OCI-LY7 (cell line): ENCODE data around the gene EFCAB5. TPM values are rescaled to one million over a fixed set of nuclear protein-coding genes. Genes with fewer than 3 reads are reported as not detected.
"Not testable (repeated sequence)": the region's sequence is repeated elsewhere in the genome, so short reads cannot be mapped to it uniquely, and the experiment has no call there.

Experiments
- BruUV-seq: library from RNA; stranded (reverse); fragments of 400-500 nt; replicated peaks from 2 replicates; lab custom pipeline; 2021; lab: Mats Ljungman, UMichigan
- CTCF ChIA-PET: fragments of 300-600 bp; sonication (Branson Sonifier 250); formaldehyde crosslinking; loops from one replicate; lab custom pipeline; 2022; ENCODE audit warnings: antibody characterized with exemption; ENCODE audit not compliant: unreplicated experiment; lab: Charles Lee
- POLR2A ChIA-PET: fragments of 300-600 bp; sonication (Branson Sonifier 250); formaldehyde crosslinking; loops from one replicate; lab custom pipeline; 2022; ENCODE audit warnings: antibody characterized with exemption; lab: Charles Lee
- DNase-seq: peaks from one replicate; pipeline ENCODE4 v3.0.0-alpha.2; 2015; ENCODE audit warnings: low spot score
- H2AFZ ChIP-seq: fragments of 200-600 bp; sonication (generic), shearing (Covaris generic); 2 replicates; pipeline ENCODE4 v1.6.1; 2014; ENCODE audit warnings: mild to moderate bottlenecking, antibody characterized with exemption, low read length, moderate library complexity
- H3K27ac ChIP-seq: fragments of 200-600 bp; sonication (generic); 2 replicates; pipeline ENCODE4 v1.5.1; 2014; ENCODE audit warnings: mixed run types, low read depth, mild to moderate bottlenecking, moderate library complexity, low read length, inconsistent platforms; ENCODE audit not compliant: poor library complexity, severe bottlenecking
- H3K36me3 ChIP-seq: fragments of 200-600 bp; sonication (generic); 2 replicates; pipeline ENCODE4 v1.6.1; 2014; ENCODE audit warnings: mild to moderate bottlenecking, antibody characterized with exemption, low read length, moderate library complexity, mixed read lengths; ENCODE audit not compliant: insufficient read depth
- H3K4me1 ChIP-seq: fragments of 200-600 bp; sonication (generic); 2 replicates; pipeline ENCODE4 v1.5.1; 2014; ENCODE audit warnings: mild to moderate bottlenecking, low read length; ENCODE audit not compliant: insufficient read depth, poor library complexity, severe bottlenecking
- H3K4me2 ChIP-seq: fragments of 200-600 bp; sonication (generic); 2 replicates; pipeline ENCODE4 v1.6.1; 2014; ENCODE audit warnings: mild to moderate bottlenecking, low read length
- H3K4me3 ChIP-seq: fragments of 200-600 bp; sonication (generic); 2 replicates; pipeline ENCODE4 v1.5.1; 2014; ENCODE audit warnings: mild to moderate bottlenecking, low read depth, low read length; ENCODE audit not compliant: poor library complexity, severe bottlenecking
- H3K79me2 ChIP-seq: fragments of 200-600 bp; sonication (generic); 2 replicates; pipeline ENCODE4 v1.6.1; 2016; ENCODE audit warnings: low read depth, mild to moderate bottlenecking, low read length, moderate library complexity, mixed read lengths; ENCODE audit not compliant: insufficient read depth
- H3K9me2 ChIP-seq: fragments of 200-600 bp; sonication (generic); 2 replicates; pipeline ENCODE4 v1.6.1; 2016; ENCODE audit warnings: mild to moderate bottlenecking, low read length, mixed read lengths; ENCODE audit not compliant: insufficient read depth
- H3K9me3 ChIP-seq: fragments of 200-600 bp; sonication (generic); 2 replicates; pipeline ENCODE4 v1.6.1; 2014; ENCODE audit warnings: mild to moderate bottlenecking, mixed run types, low read length, mixed read lengths
- H4K20me1 ChIP-seq: fragments of 200-600 bp; sonication (generic); 2 replicates; pipeline ENCODE4 v1.6.1; 2014; ENCODE audit warnings: mild to moderate bottlenecking, antibody characterized with exemption, low read length, moderate library complexity, mixed read lengths; ENCODE audit not compliant: insufficient read depth
- EZH2phosphoT487 ChIP-seq: fragments of 200-600 bp; sonication (generic); IDR thresholded peaks from 2 replicates; pipeline ENCODE4 v1.6.1; 2018; ENCODE audit warnings: low read depth, borderline replicate concordance, mild to moderate bottlenecking, mixed run types, antibody characterized with exemption, low read length, moderate library complexity, mixed read lengths
- intact Hi-C: fragments of 100-400 bp; cut with micrococcal nuclease; formaldehyde crosslinking; loops from one replicate; pipeline ENCODE4 v1.10.0; 2022; ENCODE audit not compliant: unreplicated experiment
- total RNA-seq, 2 experiments: library from RNA; depleted of rRNA in 1 of 2; stranded (reverse); fragments of >200 nt in 1 of 2; shearing (Covaris generic) in 1 of 2; gene quantifications; 2 replicates each; pipeline ENCODE4 v1.2.3, GENCODE V29; 2014 to 2022
- TF ChIP-seq, protein P1 (sequence below): fragments of 200-600 bp; sonication (generic); conservative IDR thresholded peaks from 2 replicates; pipeline ENCODE4 v1.5.1; 2014; ENCODE audit warnings: mild to moderate bottlenecking, antibody characterized with exemption, low read length, moderate library complexity, mixed read lengths

The EFCAB5 gene
- total RNA-seq, 2 experiments from 2014 or later = 1.9 to 2.2 TPM

DNA sequence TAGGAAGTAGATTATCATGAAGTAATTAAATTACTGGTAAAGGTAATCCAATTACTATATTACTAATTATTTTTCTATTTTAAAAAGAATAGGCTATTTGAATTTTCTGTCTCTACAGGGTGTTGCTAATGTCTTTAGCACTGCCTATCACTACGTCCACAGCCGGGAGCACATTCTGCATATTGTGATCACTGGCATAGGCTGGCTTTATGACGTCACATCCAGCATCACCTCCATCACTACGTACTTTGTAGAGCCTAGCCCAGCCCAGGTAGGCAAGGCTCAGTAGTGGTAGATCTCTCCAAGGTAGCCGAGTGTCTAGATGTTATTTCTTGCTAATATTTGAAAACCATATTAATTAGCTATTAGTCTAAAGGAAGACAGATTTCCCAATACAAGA, 141.3 kb downstream of the EFCAB5 start:
- Histone ChIP-seq H3K4me3 (no peak overlapping the region), H2AFZ (no peak overlapping the region), H3K9me2 (no peaks in the 10 kb centered on the region), H3K27ac (no peak overlapping the region), H3K36me3 (no peaks in the 10 kb centered on the region), H3K4me2 (no peak overlapping the region), H3K9me3 (no peaks in the 10 kb centered on the region), H3K79me2 (no peaks in the 10 kb centered on the region), H3K4me1 (no peaks in the 10 kb centered on the region), H4K20me1 (no peaks in the 10 kb centered on the region)
- no TSS peak for BruUV-seq
- TF ChIP-seq, protein P1, sequence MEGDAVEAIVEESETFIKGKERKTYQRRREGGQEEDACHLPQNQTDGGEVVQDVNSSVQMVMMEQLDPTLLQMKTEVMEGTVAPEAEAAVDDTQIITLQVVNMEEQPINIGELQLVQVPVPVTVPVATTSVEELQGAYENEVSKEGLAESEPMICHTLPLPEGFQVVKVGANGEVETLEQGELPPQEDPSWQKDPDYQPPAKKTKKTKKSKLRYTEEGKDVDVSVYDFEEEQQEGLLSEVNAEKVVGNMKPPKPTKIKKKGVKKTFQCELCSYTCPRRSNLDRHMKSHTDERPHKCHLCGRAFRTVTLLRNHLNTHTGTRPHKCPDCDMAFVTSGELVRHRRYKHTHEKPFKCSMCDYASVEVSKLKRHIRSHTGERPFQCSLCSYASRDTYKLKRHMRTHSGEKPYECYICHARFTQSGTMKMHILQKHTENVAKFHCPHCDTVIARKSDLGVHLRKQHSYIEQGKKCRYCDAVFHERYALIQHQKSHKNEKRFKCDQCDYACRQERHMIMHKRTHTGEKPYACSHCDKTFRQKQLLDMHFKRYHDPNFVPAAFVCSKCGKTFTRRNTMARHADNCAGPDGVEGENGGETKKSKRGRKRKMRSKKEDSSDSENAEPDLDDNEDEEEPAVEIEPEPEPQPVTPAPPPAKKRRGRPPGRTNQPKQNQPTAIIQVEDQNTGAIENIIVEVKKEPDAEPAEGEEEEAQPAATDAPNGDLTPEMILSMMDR = no peak
- ChIA-PET POLR2A (interaction anchor here (0.6 kb wide), 1 partner anchor 141 kb away, joined by 3 read pairs; no protein-coding TSS in a partner anchor), CTCF (no interaction called here)
- intact Hi-C loops = no loop called here
- DNase-seq = no peak

DNA sequence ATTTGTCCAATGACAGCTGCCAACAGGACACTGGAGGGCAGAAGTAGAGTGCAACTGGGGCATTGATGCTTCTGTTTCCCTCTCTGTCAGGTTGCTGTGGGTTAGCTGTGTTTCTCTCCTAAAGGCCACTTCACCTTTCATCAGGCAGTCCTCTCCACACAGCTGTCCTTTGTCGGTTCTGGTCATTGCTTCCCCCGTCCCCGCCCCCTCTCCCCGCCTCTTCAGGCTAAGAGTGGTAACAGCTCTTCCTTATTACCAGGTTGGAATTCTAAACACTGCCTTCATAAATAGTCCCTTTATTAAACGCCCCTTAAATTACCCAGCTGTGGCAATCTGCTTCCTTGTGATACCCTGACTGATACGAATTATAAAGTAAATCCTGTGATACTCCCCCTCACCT, 143.4 kb downstream of the EFCAB5 start:
- ChIA-PET POLR2A (interaction anchor here (0.6 to 0.7 kb wide), 3 partner anchors 9 to 705 kb away, joined by 3 read pairs; no protein-coding TSS in a partner anchor), CTCF (interaction anchor here (0.6 kb wide), 1 partner anchor 134 kb away, joined by 7 read pairs; no protein-coding TSS in a partner anchor)

DNA sequence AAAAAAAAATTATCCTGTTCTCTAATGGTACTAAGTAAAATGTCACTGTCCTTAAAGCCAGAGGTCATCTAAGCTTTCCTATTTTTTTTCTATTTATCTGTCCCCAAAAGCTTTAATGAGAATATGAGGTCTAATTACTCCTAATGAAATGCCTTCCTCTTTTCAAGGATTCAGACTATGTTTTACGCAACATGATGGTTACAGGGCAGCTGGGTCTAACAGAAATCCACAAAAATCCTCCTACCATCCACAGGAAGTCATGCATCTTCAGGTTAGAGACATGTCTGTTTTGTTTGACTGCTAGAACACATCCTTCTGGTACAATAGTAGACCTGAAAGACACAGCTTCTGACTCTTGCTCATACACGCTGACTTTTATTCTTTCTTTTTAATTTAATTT, 145.5 kb downstream of the EFCAB5 start:
- Histone ChIP-seq H3K4me1 (no peaks in the 10 kb centered on the region), H4K20me1 (no peaks in the 10 kb centered on the region), H3K79me2 (no peaks in the 10 kb centered on the region), H3K9me3 (no peaks in the 10 kb centered on the region), H3K36me3 (no peaks in the 10 kb centered on the region), H3K9me2 (no peaks in the 10 kb centered on the region), H2AFZ (no peak overlapping the region), H3K4me3 (no peak overlapping the region), H3K4me2 (no peak overlapping the region), H3K27ac (no peak overlapping the region)
- ChIA-PET CTCF (no interaction called here), POLR2A (no interaction called here)
- no peak for DNase-seq
- no TSS peak for BruUV-seq
- no peak for TF ChIP-seq EZH2phosphoT487
- TF ChIP-seq, protein P1 = no peak
- intact Hi-C loops = no loop called here

More for the DNA sequence above, 143.4 kb downstream of the EFCAB5 start:
- no peak overlapping the region for H3K4me2 ChIP-seq
- intact Hi-C loops = no loop called here
- H3K4me3 ChIP-seq = no peak overlapping the region
- no peaks in the 10 kb centered on the region for H3K4me1 ChIP-seq
- no peak overlapping the region for H3K27ac ChIP-seq
- TF ChIP-seq EZH2phosphoT487 = no peak
- TF ChIP-seq, protein P1 = no peak
- no peaks in the 10 kb centered on the region for H3K9me2 ChIP-seq
- H3K36me3 ChIP-seq = no peaks in the 10 kb centered on the region
- H4K20me1 ChIP-seq = no peaks in the 10 kb centered on the region
- H3K9me3 ChIP-seq = no peaks in the 10 kb centered on the region
- BruUV-seq = no TSS peak
- no peaks in the 10 kb centered on the region for H3K79me2 ChIP-seq
- H2AFZ ChIP-seq = no peak overlapping the region
- no peak for DNase-seq

DNA sequence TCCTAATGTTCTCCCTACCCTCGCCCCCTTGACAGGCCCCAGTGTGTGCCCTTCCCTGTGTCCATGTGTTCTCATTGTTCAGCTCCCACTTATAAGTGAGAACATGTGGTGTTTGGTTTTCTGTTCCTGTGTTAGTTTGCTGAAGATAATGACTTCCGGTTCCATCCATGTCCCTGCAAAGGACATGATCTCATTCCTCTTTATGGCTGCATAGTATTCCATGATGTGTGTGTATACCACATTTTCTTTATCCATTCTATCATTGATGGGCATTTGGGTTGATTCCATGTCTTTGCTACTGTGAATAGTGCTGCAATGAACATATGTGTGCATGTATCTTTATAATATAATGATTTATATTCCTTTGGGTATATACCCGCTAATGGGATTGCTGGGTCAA, 146.0 kb downstream of the EFCAB5 start:
- POLR2A ChIA-PET, H3K79me2 ChIP-seq: not testable (repeated sequence)

More for the DNA sequence above, 146.0 kb downstream of the EFCAB5 start:
- H3K4me2 ChIP-seq, H3K9me3 ChIP-seq, H3K4me3 ChIP-seq, BruUV-seq, H3K9me2 ChIP-seq, H3K4me1 ChIP-seq, H2AFZ ChIP-seq, H3K36me3 ChIP-seq, H4K20me1 ChIP-seq, DNase-seq, intact Hi-C loops, H3K27ac ChIP-seq, CTCF ChIA-PET: not testable (repeated sequence)
